A549 (cell line): ENCODE results near the gene EDA. TPM values are rescaled to one million over a fixed set of nuclear protein-coding genes. Genes with fewer than 3 reads are reported as not detected.

Experiments
- ATAC-seq, 2 experiments: fragments of 200-7000 bp in 1 of 2; fragments of >200 bp in 1 of 2; cut with Nextera tagmentation in 1 of 2; cut with Tn5 transposase in 1 of 2; 3 replicates each; pipeline versions ENCODE4 v1.8.0 to v1.9.1; 2018 to 2020; ENCODE audit warnings: mild to moderate bottlenecking in 1 of 2, moderate library complexity in 1 of 2
- CTCF ChIA-PET: fragments of 300-600 bp; sonication (Branson Sonifier 250); formaldehyde crosslinking; extraction: SDS; loops from one replicate; lab custom pipeline; 2021; ENCODE audit warnings: antibody characterized with exemption, inconsistent platforms; lab: Yijun Ruan, JAX
- POLR2A ChIA-PET: fragments of 350-600 bp; formaldehyde crosslinking; extraction: SDS; loops from one replicate; lab custom pipeline; 2021; ENCODE audit warnings: antibody characterized with exemption, inconsistent platforms; lab: Yijun Ruan, JAX
- DNase-seq, 2 experiments: peaks; one replicate each; pipeline versions ENCODE4 v3.0.0 to v3.0.0-alpha.2; 2011 to 2016; ENCODE audit warnings: low read depth in 1 of 2, low spot score in 1 of 2
- FAIRE-seq: peaks from 2 replicates; lab custom pipeline; 2011; peaks lifted over from hg19 to GRCh38; lab: Jason Lieb, UNC
- H3K27ac ChIP-seq, 2 experiments: fragments of >200 bp; sonication (Bioruptor Twin); formaldehyde crosslinking; 3 replicates each; pipeline ENCODE4 v1.5.1; 2016 to 2017
- H3K4me1 ChIP-seq: fragments of >200 bp; sonication (Bioruptor Twin); formaldehyde crosslinking; 3 replicates; pipeline ENCODE4 v1.6.1; 2016
- H3K4me2 ChIP-seq: fragments of >200 bp; sonication (Bioruptor Twin); formaldehyde crosslinking; 3 replicates; pipeline ENCODE4 v1.6.1; 2016
- H3K4me3 ChIP-seq: fragments of >200 bp; sonication (Bioruptor Twin); formaldehyde crosslinking; 3 replicates; pipeline ENCODE4 v1.5.1; 2016
- H3K9me3 ChIP-seq: fragments of >200 bp; sonication (Bioruptor Twin); formaldehyde crosslinking; 3 replicates; pipeline ENCODE4 v1.6.1; 2016
- CBX2 ChIP-seq: fragments of 200-600 bp; sonication (generic); IDR thresholded peaks from 2 replicates; pipeline ENCODE4 v1.6.1; 2016; ENCODE audit warnings: low read depth, mild to moderate bottlenecking, borderline replicate concordance
- CBX8 ChIP-seq: fragments of 200-600 bp; sonication (generic); IDR thresholded peaks from 2 replicates; pipeline ENCODE4 v1.6.1; 2016
- CEBPB ChIP-seq, 2 experiments: fragments of >200 bp in 1 of 2; sonication (Bioruptor Twin) in 1 of 2; formaldehyde crosslinking in 1 of 2; IDR thresholded peaks; 2 replicates each; pipeline ENCODE4 v1.6.1; 2012 to 2016
- CTCF ChIP-seq: fragments of >200 bp; sonication (Bioruptor Twin); formaldehyde crosslinking; IDR thresholded peaks from 3 replicates; pipeline ENCODE4 v1.5.1; 2016
- EP300 ChIP-seq, 2 experiments: fragments of >200 bp; sonication (Bioruptor Twin); formaldehyde crosslinking; IDR thresholded peaks; 2 replicates in 1 of 2; 3 replicates in 1 of 2; pipeline ENCODE4 v1.6.1; 2016 to 2017
- FOSB ChIP-seq: fragments of 250-450 bp; sonication (Bioruptor Pico); IDR thresholded peaks from 2 replicates; pipeline ENCODE4 v1.5.0; 2020; ENCODE audit warnings: mild to moderate bottlenecking, moderate library complexity
- FOSL2 ChIP-seq, 2 experiments: fragments of 450-650 bp in 1 of 2; fragments of >200 bp in 1 of 2; sonication (Bioruptor Twin) in 1 of 2; formaldehyde crosslinking; IDR thresholded peaks; 2 replicates each; pipeline versions ENCODE4 v1.5.0 to v1.6.1; 2016 to 2020; ENCODE audit warnings: mild to moderate bottlenecking in 1 of 2, moderate library complexity in 1 of 2
- HEYL ChIP-seq: fragments of 250-450 bp; sonication (Bioruptor Pico); IDR thresholded peaks from 2 replicates; pipeline ENCODE4 v1.8.0; 2021; ENCODE audit warnings: mild to moderate bottlenecking, moderate library complexity
- JUN ChIP-seq, 2 experiments: fragments of >200 bp; sonication (Bioruptor Twin); formaldehyde crosslinking; IDR thresholded peaks; 2 replicates in 1 of 2; 3 replicates in 1 of 2; pipeline ENCODE4 v1.6.1; 2016 to 2017
- MAX ChIP-seq: IDR thresholded peaks from 2 replicates; pipeline ENCODE4 v1.6.1; 2012
- MAZ ChIP-seq: fragments of 150-350 bp; IDR thresholded peaks from 2 replicates; pipeline ENCODE4 v1.6.1; 2014; ENCODE audit warnings: antibody characterized with exemption, low read depth, low read length, borderline replicate concordance
- NFE2L2 ChIP-seq: fragments of 150-350 bp; conservative IDR thresholded peaks from 2 replicates; pipeline ENCODE4 v1.6.1; 2014; ENCODE audit warnings: low read length
- NR3C1 ChIP-seq: fragments of >200 bp; sonication (Bioruptor Twin); formaldehyde crosslinking; IDR thresholded peaks from 3 replicates; pipeline ENCODE4 v1.6.1; 2017
- PHF8 ChIP-seq: fragments of 200-600 bp; sonication (generic); IDR thresholded peaks from 2 replicates; pipeline ENCODE4 v1.6.1; 2016; ENCODE audit warnings: low read depth, mild to moderate bottlenecking, antibody characterized with exemption, moderate library complexity, borderline replicate concordance
- POLR2A ChIP-seq: IDR thresholded peaks from 2 replicates; pipeline ENCODE4 v1.6.1; 2012; ENCODE audit warnings: mild to moderate bottlenecking, low read length
- RAD21 ChIP-seq, 2 experiments: fragments of >200 bp in 1 of 2; sonication (Bioruptor Twin) in 1 of 2; formaldehyde crosslinking in 1 of 2; IDR thresholded peaks in 1 of 2; conservative IDR thresholded peaks in 1 of 2; 2 replicates in 1 of 2; 3 replicates in 1 of 2; pipeline ENCODE4 v1.6.1; 2012 to 2018; ENCODE audit warnings: inconsistent platforms in 1 of 2
- RARB ChIP-seq: fragments of 250-450 bp; sonication (Bioruptor Pico); IDR thresholded peaks from 2 replicates; pipeline ENCODE4 v1.8.0; 2021; ENCODE audit warnings: mild to moderate bottlenecking, moderate library complexity
- RFX5 ChIP-seq: fragments of 450-650 bp; IDR thresholded peaks from 2 replicates; pipeline ENCODE4 v1.7.1; 2014; ENCODE audit warnings: antibody characterized with exemption, mild to moderate bottlenecking, moderate library complexity
- RNF2 ChIP-seq: fragments of 200-600 bp; sonication (generic); IDR thresholded peaks from 2 replicates; pipeline ENCODE4 v1.6.1; 2016; ENCODE audit warnings: low read depth, mild to moderate bottlenecking, antibody characterized with exemption, moderate library complexity, borderline replicate concordance
- ZC3H11A ChIP-seq: fragments of 450-650 bp; IDR thresholded peaks from 2 replicates; pipeline ENCODE4 v1.6.1; 2014; ENCODE audit warnings: antibody characterized with exemption, mild to moderate bottlenecking
- ZFP36 ChIP-seq: fragments of 450-650 bp; IDR thresholded peaks from 2 replicates; pipeline ENCODE4 v1.6.1; 2014; ENCODE audit warnings: borderline replicate concordance; ENCODE audit not compliant: partially characterized antibody
- ZSCAN20 ChIP-seq: fragments of 250-450 bp; sonication (Bioruptor Pico); IDR thresholded peaks from 2 replicates; pipeline ENCODE4 v1.8.0; 2022; ENCODE audit warnings: mild to moderate bottlenecking, moderate library complexity
- WGBS: methylation state at CpG from one replicate; pipeline ENCODE4 v1.1.6; 2017; ENCODE audit errors: missing lambda C conversion rate; 5-methylcytosine and 5-hydroxymethylcytosine counted together
- polyA plus RNA-seq, 4 experiments: library from polyadenylated mRNA; depleted of rRNA in 3 of 4; stranded (reverse); fragments of >200 nt; fragmentation: RNase III in 1 of 4; extraction: RNeasy Plus Mini Kit Qiagen cat#74134 plus additional on column Dnase treatment in 1 of 4; gene quantifications; 2 replicates in 3 of 4; 3 replicates in 1 of 4; pipeline ENCODE4 v1.2.3, GENCODE V29; 2011 to 2017
- TF ChIP-seq, protein P1 (sequence below): fragments of 150-350 bp; IDR thresholded peaks from 2 replicates; pipeline ENCODE4 v1.6.1; 2014; ENCODE audit warnings: low read depth, mild to moderate bottlenecking, low read length
- TF ChIP-seq, protein P2 (sequence below): fragments of >200 bp; sonication (Bioruptor Twin); formaldehyde crosslinking; IDR thresholded peaks from 2 replicates; pipeline ENCODE4 v1.6.1; 2016
- TF ChIP-seq, protein P3 (sequence below): fragments of >200 bp; sonication (Bioruptor Twin); formaldehyde crosslinking; IDR thresholded peaks from 3 replicates; pipeline ENCODE4 v1.6.1; 2016
- TF ChIP-seq, protein P4 (sequence below): fragments of 250-450 bp; sonication (Bioruptor Pico); IDR thresholded peaks from 2 replicates; pipeline ENCODE4 v1.5.0; 2020; ENCODE audit warnings: low read depth, mild to moderate bottlenecking, moderate library complexity

The EDA gene
- polyA plus RNA-seq, 2 of the 4 experiments (the other 2 are of a cell fraction), result 0.25 to 0.26 TPM

- POLR2A ChIA-PET, result no interaction called here
- FAIRE-seq, result peak; percentile 43
Observed at GRCh38 chrX:70052895-70053615, 437.1 kb downstream of the EDA start.

DNA sequence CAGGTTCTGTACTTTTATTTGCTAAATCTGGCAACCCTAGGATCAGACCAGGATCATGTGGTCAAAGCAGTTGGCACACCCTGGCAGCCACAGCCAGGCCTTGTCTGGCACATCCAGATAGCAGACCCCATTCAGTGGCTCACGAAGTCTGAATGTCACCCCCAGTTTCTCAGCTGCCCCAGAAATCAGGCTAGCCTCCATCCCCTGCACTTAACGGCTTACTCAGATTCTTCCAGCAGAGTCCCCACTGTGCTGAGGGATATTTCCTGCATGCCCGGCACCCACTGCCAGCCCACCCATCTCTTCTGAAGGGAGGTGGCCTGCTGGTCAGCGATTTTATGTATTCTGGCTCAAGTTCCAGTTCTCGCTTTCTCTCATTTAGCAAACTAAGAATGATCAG, 438.5 kb downstream of the EDA start:
- WGBS, result 84% methylated on average over 2 of the region's 5 CpGs
- H3K27ac ChIP-seq, result no peak overlapping the region
- CTCF ChIA-PET, result interaction anchor here (2.3 kb wide), 1 partner anchor 23 kb away, joined by 6 read pairs; no protein-coding TSS in a partner anchor
- H3K4me3 ChIP-seq, result no peak overlapping the region
- POLR2A ChIA-PET, result no interaction called here
- ATAC-seq (no peak), DNase-seq (no peak), FAIRE-seq (no peak)
- no peak for TF ChIP-seq CEBPB (IDR thresholded peaks at IDR 0.05)
- no peak for TF ChIP-seq NR3C1
- no peak for TF ChIP-seq JUN (IDR thresholded peaks at IDR 0.05)
- no peak for TF ChIP-seq POLR2A
- TF ChIP-seq ZFP36, result no peak
- TF ChIP-seq CBX8, result no peak
- no peak for TF ChIP-seq FOSL2 (IDR thresholded peaks at IDR 0.05)
- no peak for TF ChIP-seq FOSL2 (CRISPR knock-in tag; IDR thresholded peaks at IDR 0.05)
- TF ChIP-seq MAZ, result no peak
- no peak for TF ChIP-seq ZSCAN20 (CRISPR knock-in tag)
- no peak for TF ChIP-seq PHF8
- TF ChIP-seq CBX2, result no peak
- H3K4me2 ChIP-seq, result no peak overlapping the region
- H3K4me1 ChIP-seq, result no peaks in the 10 kb centered on the region
- H3K9me3 ChIP-seq, result no peaks in the 10 kb centered on the region

More at GRCh38 chrX:70052895-70053615, 437.1 kb downstream of the EDA start:
- no peak overlapping the region for H3K4me2 ChIP-seq
- no peaks in the 10 kb centered on the region for H3K9me3 ChIP-seq
- WGBS, result 72% methylated on average over 11 of the region's 11 CpGs
- TF ChIP-seq RAD21 (conservative IDR thresholded peaks at IDR 0.05 in 1 of 2, IDR thresholded peaks at IDR 0.05 in 1 of 2), result no peak
- no peak for TF ChIP-seq RNF2
- no peak for TF ChIP-seq FOSB
- no peak for TF ChIP-seq EP300 (IDR thresholded peaks at IDR 0.05)
- no peak overlapping the region for H3K4me3 ChIP-seq
- CTCF ChIA-PET, result no interaction called here
- ATAC-seq (no peak), DNase-seq (no peak)
- no peaks in the 10 kb centered on the region for H3K4me1 ChIP-seq
- H3K27ac ChIP-seq, result no peak overlapping the region

DNA sequence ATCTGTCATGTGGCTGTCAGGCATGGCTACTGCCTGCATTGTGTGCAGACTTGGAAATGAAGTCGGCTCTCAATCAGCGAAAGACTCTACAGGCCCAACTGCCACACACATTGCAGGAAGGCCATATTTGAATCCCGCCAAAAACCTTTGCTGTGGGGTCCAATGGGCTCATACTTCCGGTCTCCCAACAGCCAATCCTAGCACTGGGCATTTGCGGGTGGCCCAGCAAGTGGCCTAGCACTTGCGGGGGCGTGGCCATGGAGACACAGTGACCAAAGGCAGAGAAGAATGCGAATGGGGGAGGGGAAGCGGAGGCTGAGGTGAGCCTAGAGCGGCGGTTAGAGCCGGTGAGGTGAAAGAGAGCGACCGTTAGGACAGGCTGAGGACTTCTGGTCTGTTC, 446.2 kb downstream of the EDA start, which contains the start of gene OTUD6A:
Gene OTUD6A (plus strand): TSS at position 382 of the 400 bp plus-strand sequence. CDS start 68 bp downstream, outside the sequence.
- DNase-seq (no peak), FAIRE-seq (no peak), ATAC-seq (no peak)
- Histone ChIP-seq H3K27ac (no peak within 1 kb of the TSS), H3K4me1 (no peaks in the 10 kb centered on the region), H3K4me3 (no peak within 1 kb of the TSS), H3K4me2 (no peak within 1 kb of the TSS), H3K9me3 (no peaks in the 10 kb centered on the region)
- TF ChIP-seq RAD21 (conservative IDR thresholded peaks at IDR 0.05 in 1 of 2, IDR thresholded peaks at IDR 0.05 in 1 of 2) (no peak), MAX (no peak), CBX2 (no peak), ZC3H11A (no peak), RFX5 (no peak), HEYL (CRISPR knock-in tag) (no peak), CTCF (no peak), NFE2L2 (no peak), RARB (no peak)
- TF ChIP-seq, protein P1, sequence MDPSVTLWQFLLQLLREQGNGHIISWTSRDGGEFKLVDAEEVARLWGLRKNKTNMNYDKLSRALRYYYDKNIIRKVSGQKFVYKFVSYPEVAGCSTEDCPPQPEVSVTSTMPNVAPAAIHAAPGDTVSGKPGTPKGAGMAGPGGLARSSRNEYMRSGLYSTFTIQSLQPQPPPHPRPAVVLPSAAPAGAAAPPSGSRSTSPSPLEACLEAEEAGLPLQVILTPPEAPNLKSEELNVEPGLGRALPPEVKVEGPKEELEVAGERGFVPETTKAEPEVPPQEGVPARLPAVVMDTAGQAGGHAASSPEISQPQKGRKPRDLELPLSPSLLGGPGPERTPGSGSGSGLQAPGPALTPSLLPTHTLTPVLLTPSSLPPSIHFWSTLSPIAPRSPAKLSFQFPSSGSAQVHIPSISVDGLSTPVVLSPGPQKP, result no peak
- TF ChIP-seq, protein P2, sequence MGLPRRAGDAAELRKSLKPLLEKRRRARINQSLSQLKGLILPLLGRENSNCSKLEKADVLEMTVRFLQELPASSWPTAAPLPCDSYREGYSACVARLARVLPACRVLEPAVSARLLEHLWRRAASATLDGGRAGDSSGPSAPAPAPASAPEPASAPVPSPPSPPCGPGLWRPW, result no peak
- TF ChIP-seq, protein P3, sequence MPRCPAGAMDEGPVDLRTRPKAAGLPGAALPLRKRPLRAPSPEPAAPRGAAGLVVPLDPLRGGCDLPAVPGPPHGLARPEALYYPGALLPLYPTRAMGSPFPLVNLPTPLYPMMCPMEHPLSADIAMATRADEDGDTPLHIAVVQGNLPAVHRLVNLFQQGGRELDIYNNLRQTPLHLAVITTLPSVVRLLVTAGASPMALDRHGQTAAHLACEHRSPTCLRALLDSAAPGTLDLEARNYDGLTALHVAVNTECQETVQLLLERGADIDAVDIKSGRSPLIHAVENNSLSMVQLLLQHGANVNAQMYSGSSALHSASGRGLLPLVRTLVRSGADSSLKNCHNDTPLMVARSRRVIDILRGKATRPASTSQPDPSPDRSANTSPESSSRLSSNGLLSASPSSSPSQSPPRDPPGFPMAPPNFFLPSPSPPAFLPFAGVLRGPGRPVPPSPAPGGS, result no peak
- TF ChIP-seq, protein P4, sequence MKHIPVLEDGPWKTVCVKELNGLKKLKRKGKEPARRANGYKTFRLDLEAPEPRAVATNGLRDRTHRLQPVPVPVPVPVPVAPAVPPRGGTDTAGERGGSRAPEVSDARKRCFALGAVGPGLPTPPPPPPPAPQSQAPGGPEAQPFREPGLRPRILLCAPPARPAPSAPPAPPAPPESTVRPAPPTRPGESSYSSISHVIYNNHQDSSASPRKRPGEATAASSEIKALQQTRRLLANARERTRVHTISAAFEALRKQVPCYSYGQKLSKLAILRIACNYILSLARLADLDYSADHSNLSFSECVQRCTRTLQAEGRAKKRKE (CRISPR knock-in tag), result no peak
- ChIA-PET CTCF (no interaction called here), POLR2A (no interaction called here)
- 84% methylated on average over 14 of the region's 14 CpGs for WGBS
